Measurements from ENCODE around the gene ACAA2.

DNA sequence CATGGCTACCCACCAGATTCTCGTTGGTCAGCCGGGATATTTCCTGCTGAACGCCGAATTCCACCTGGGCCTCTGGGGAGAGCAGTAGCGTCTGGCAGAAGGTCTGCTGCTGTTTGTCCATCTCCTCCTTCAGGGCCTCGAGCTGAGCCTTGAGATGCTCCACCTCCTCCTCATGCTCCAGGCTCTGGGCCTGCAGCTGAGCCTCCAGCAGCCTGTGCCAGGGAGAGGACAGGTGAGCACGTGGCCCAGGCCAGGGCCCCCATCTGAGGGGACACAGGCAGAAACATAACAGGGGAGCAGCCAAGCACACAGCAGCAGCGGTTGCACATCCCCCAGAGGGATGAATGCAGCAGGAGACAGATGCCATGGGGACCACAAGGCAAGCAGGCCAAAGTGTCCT lies 40.1 kb upstream of the ACAA2 start:
- TF ChIP-seq FOXJ3 (CRISPR knock-in tag; IDR thresholded peaks at IDR 0.05; ENCODE audit: borderline replicate concordance) (no peak), CREB1 (CRISPR knock-in tag; IDR thresholded peaks at IDR 0.05) (no peak)
- TF ChIP-seq, protein P1, sequence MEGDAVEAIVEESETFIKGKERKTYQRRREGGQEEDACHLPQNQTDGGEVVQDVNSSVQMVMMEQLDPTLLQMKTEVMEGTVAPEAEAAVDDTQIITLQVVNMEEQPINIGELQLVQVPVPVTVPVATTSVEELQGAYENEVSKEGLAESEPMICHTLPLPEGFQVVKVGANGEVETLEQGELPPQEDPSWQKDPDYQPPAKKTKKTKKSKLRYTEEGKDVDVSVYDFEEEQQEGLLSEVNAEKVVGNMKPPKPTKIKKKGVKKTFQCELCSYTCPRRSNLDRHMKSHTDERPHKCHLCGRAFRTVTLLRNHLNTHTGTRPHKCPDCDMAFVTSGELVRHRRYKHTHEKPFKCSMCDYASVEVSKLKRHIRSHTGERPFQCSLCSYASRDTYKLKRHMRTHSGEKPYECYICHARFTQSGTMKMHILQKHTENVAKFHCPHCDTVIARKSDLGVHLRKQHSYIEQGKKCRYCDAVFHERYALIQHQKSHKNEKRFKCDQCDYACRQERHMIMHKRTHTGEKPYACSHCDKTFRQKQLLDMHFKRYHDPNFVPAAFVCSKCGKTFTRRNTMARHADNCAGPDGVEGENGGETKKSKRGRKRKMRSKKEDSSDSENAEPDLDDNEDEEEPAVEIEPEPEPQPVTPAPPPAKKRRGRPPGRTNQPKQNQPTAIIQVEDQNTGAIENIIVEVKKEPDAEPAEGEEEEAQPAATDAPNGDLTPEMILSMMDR (IDR thresholded peaks at IDR 0.05): no peak
- TF ChIP-seq, protein P2, sequence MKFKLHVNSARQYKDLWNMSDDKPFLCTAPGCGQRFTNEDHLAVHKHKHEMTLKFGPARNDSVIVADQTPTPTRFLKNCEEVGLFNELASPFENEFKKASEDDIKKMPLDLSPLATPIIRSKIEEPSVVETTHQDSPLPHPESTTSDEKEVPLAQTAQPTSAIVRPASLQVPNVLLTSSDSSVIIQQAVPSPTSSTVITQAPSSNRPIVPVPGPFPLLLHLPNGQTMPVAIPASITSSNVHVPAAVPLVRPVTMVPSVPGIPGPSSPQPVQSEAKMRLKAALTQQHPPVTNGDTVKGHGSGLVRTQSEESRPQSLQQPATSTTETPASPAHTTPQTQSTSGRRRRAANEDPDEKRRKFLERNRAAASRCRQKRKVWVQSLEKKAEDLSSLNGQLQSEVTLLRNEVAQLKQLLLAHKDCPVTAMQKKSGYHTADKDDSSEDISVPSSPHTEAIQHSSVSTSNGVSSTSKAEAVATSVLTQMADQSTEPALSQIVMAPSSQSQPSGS (CRISPR knock-in tag; IDR thresholded peaks at IDR 0.05; ENCODE audit: borderline replicate concordance, low read depth): no peak

Measured in WTC11 (cell line).